Measurements from ENCODE around the gene RPS8. TPM values are rescaled to one million over a fixed set of nuclear protein-coding genes. Genes with fewer than 3 reads are reported as not detected.
"Not testable (repeated sequence)": the region's sequence is repeated elsewhere in the genome, so short reads cannot be mapped to it uniquely, and the experiment has no call there.

The RPS8 gene
- polyA plus RNA-seq, 3 donors, result 2,201 to 2,252 (median 2,214) TPM

DNA sequence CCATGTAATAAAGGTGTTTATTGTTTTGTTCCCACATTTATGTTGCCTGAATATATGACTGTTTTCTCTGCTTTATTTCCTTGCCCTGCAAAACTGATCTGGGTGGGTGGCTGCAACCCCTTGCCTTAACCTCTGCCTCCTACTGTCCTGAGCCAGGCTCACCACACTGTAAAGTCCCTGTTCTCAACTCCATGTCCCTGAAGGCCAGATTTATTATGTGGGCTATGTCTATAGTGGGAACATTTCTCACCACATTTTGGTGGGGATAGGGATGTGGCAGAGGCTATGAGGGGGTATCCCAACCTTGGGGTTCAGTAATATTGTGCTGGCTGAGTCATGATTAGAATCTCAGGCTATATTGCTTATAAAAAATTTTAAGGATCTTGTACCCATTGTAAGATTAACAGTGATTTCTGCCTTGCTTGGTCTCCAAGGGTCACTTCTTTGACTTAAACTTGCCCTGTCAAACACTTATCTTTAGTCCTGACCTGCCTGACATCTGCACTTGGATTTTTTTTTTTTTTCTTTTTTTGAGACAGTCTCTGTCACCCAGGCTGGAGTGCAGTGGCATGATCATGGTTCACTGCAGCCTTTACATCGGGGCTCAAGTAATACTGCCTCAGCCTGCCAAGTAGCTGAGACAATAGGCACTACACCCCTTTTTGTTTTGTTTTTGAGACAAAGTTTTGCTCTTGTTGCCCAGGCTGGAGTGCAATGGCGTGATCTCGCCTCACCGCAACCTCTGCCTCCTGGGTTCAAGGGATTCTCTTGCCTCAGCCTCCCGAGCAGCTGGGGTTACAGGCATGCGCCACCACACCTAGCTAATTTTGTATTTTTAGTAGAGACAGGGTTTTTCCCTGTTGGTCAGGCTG lies 3.6 kb downstream of the RPS8 start:
- DNase-seq (ENCODE audit: low read depth in 3 of 3, low spot score in 2 of 3), result no peak

DNA sequence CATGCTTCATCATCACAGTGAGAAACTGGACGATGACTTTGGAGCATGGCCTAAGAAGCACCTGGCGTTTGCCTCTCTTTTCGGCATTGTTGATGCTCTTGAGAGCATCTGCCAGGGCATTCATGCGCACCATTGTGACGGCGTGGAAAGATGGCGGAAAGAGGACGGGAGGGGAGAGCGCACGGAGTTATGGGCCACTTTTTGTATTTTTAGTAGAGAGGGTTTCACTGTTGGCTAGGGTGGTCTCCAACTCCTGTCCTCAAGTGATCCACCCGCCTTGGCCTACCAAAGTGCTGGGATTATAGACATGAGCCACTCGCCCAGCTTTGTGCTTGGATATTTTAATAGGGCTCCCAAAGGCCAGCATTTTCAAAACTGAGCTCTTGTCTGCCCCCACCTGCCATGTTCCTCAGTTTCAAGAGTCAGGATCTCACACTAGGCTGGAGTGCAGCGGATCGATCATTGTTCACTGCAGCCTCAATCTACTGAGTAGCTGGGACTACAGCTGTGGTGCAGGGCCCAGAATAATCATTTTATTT lies 5.3 kb downstream of the RPS8 start:
- no peak for DNase-seq (ENCODE audit: low read depth in 3 of 3, low spot score in 2 of 3)

DNA sequence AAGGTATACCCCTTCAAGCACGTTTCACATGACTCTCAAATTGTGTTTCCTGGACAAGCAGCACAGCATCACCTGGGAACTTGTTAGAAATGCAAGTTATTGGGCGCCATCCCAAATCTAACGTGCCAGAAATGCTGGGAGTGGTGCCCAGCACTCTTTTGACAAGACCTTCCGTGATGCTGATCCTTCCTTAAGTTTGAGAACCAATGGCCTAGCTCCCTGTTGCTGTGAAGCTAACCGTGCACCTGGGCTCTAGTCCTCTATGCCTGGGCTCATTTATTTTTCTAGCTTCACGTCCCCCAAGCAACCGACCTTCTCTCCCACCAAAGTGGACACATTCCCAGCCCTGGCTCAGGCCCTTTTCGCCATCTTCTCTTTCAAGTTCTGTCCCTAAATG lies 8.4 kb downstream of the RPS8 start:
- no peak for DNase-seq (ENCODE audit: low read depth in 3 of 3, low spot score in 2 of 3)

DNA sequence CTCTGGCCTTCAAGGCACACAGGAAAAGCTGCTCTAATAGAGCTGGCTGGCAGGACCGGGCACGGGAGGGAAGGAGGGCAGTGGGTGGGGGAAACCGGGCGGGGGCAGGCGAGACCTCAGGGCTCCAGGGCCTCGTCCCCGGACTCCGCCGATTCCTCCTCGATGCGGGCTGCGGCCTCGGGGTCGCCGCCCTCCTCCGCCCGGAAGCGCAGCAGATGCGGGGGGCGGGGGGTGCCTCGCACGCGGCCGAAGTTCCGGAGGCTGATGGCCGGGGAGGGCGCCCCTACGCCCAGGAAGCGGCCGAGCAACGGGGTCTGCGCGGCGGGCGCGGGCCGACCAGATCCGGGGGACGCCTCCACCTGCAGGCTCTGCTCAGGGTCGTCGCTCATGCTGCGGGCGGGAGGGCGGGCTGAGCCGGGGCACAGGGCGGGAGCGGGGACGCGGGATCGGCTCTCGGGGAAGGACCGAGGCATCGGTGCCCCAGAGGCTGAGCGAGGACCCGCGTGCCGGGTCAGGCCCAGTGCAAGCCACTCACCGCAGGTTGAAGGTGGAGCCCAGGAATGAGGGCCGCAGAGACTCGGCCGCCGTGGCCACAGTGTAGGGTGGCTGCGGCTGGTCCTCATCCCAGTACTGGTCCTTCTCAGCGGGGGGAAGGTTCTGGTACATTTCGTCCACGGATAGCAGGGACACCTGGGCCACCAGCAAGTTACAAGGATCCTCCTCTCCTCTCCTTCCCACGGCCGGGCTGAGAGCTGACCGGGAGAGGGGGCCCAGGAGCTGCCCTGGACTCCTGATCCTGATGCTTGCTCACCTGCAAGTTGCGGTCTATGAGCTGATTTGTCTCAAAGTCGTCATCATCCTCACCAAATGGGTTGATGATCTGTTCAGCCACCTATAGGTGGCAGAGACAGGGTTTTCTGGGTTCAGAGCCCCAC lies 9.0 kb downstream of the RPS8 start:
- no peak for DNase-seq (ENCODE audit: low read depth in 3 of 3, low spot score in 2 of 3)

DNA sequence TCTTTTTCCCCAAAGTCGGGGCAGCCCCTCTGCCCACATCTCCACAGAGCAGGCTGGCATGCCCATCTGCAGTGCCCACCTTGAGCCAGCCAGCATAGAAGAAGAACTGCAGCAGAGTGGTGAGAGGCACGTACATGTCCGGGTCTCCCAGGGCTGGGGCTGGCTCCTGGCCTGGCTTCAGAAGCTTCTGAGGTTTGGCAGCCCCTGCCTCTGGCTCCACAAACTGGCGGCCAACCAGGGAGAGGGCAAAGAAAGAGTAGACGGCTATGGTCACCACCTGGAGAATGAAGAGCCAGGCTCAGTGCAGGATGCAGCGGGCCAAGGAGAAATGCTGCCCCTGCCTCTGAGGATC lies 9.7 kb downstream of the RPS8 start:
- no peak for DNase-seq (ENCODE audit: low read depth in 3 of 3, low spot score in 2 of 3)

DNA sequence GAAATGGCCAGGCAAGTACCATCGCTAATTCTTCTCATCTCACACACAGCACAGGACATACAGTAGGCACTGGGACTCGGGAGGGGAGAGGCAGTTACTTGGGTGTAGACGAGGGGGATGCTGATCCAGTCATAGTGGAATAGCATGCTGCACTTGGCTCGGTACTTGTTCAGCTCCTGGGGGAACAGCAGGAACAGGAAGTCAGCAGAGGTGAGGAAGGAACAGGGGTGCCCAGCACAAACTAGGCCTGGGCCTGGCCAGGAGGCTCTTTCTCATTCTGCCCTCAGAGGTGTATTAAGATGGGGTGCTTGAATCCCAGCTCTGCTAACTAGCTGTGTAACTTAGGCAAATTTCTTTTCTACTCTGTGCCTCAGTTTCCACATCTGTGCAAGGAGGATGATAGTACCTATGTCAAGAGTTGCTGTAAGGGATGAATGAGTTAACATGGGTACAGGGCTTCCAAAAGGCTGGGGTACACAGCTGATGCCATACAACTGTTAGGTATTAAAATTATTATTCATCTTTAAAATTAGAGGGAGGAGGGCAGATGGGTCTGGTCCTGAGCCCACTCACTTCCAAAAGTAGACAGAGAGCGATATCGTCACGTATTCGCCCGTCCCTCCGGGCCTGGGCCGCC lies 10.3 kb downstream of the RPS8 start:
- DNase-seq (ENCODE audit: low read depth in 3 of 3, low spot score in 2 of 3), result no peak

DNA sequence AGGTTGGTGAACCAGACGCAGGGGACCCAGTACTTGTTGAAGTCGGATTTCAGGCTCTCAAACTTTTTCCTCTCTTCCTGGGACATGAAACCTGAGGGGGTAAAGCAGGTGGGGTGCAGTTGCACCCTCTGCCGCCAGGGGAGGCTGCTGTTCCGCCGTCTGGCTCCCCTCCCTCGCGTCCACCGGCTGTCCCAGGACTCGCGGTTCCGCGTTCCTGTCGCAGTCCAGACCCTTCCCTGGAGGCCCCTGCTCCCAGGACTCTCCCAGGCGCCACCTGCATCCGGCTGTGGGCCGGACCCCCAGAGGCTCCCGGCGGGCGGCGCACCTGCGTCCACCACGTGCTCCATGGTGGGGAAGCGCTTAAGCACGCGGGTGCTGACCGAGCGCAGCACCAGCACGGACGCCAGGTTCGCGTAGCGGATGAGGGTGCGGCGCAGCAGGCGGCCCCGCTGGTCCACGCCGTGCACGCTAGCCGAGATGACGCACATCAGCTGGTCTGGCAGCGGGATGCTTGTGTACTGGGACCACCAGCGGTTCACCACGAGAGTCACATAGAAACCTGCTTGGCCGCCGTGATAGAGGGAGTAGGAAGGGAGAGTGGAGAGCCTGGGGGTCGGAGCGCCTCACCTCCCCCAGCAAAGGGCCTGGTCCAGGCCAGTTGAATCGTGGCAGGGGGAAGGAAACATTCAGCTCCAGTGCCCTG lies 10.9 kb downstream of the RPS8 start:
- no peak for DNase-seq (ENCODE audit: low read depth in 3 of 3, low spot score in 2 of 3)

DNA sequence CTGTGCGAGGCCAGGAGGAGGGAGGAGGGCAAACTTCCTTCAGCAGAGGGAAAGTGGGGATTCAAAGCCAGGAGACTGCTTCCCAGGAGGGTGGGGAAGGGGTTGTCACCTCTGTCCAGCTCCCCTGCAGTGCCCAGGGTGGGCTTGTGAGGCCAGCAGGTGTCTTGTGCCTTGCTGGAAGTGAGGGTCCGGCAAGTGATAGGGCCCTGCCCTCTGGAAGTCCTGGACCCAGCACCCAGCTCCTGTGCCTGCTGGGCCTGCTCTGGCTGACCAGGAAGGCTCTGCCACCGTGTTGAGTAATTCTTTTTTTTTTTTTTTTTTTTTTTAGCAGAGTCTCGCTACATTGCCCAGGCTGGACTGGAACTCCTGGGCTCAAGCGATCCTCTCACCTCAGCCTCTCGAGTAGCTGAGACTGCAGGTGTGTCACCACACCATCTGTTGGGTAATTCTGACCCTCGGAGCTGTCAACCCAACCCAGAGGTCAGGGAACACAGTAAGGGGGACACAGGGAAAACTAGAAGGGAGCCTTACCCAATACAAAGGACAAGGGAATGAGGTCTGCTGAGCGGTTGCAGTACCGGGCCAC lies 11.6 kb downstream of the RPS8 start:
- no peak for DNase-seq (ENCODE audit: low read depth in 3 of 3, low spot score in 2 of 3)

DNA sequence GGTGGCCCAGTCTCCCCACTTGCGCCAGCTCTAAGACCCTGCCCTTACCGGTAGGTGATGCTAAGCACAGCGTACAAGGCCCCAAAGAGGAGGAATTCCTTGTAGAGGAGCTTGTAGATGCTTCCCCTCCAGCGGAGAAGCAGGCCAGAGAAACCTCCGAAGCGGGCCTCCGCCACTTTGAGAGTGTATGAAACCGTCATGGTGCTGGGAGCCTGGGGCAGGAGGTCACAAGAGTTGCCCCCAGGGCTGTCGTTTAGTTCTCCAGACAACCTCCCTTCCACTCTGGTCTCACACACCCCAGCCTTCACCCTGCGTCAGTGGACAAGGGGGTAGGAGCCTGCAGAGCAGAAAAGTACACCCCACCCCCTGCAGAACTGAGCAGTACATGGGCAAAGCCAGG lies 12.2 kb downstream of the RPS8 start:
- no peak for DNase-seq (ENCODE audit: low read depth in 3 of 3, low spot score in 2 of 3)

DNA sequence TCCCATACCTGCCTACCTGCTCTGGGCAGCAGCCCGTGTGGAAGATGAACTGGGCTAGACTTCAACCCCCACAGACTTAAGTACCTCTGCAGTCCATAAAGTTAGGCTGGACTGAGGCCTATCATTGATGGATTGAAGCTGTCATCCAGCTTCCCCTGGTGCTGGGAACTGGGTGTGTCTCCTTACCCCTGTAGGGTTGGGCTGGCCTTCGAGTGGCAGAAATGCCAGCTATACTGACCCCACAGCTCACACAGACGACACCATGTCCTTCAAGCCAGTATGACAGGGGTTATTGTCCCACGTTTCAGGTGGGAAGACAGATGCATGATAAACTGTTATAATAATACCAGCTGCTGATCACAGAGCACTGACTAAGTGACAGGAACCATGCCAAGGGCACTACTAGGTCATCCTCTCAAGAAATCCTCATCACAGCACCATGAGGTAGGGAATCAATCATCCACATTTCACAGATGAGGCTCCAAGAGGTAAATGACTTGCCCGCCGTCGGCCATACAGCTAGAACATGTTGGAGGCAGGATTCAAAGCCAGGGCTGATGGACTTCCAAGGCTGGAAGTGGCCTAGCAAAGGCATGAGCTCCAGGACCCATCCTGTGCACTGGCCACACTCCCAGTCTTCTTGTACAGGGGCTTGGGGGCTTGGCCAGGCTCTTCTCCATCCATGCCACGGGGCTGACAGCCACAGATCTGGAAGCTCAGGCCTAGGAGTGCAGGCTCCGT lies 12.9 kb downstream of the RPS8 start, which contains the start of gene BEST4:
TSS of gene BEST4 (minus strand) at position 51 of the 741 bp plus-strand sequence. CDS start 465 bp downstream, outside the sequence.
- DNase-seq (ENCODE audit: low read depth in 3 of 3, low spot score in 2 of 3), result no peak

DNA sequence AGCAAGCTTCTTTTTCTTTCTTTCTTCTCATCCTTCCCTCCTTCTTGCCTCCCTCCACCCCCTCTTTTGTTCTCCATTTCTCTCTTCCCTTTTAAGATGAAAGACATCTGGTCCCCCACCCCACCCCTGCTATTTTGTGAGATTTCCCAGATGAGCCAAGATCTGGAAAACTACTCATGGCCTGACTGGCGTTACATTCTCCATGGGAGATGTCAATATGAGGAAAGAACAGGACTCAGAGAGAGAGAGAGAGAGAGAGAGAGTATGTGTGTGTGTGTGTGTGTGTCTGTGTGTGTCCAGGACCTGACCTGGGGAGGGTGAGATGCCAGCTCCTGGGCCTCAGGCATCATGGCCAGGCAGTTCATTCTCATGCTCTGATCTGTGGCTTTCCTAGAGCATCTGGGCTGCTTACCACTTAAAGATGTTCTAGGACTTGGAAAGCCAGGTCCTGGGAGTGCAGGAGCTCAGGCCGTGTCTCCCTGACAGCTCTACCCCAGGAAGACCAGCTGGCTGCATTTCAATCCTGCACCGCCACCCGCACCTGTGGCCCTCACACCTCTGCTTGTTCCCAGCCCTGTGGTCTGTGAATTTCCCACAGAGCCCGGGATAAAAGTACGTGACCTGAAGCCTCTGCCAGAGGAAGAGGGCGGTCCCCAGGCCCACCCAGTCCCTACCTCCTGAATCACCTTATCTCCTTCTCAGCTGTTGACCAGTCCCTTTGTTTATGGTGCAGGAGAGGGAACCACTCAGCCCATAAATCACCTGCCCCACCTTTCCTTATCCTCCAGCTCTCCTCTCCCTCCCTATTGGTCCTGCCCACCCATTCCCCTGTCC lies 15.8 kb downstream of the RPS8 start:
- no peak for DNase-seq (ENCODE audit: low read depth in 3 of 3, low spot score in 2 of 3)

DNA sequence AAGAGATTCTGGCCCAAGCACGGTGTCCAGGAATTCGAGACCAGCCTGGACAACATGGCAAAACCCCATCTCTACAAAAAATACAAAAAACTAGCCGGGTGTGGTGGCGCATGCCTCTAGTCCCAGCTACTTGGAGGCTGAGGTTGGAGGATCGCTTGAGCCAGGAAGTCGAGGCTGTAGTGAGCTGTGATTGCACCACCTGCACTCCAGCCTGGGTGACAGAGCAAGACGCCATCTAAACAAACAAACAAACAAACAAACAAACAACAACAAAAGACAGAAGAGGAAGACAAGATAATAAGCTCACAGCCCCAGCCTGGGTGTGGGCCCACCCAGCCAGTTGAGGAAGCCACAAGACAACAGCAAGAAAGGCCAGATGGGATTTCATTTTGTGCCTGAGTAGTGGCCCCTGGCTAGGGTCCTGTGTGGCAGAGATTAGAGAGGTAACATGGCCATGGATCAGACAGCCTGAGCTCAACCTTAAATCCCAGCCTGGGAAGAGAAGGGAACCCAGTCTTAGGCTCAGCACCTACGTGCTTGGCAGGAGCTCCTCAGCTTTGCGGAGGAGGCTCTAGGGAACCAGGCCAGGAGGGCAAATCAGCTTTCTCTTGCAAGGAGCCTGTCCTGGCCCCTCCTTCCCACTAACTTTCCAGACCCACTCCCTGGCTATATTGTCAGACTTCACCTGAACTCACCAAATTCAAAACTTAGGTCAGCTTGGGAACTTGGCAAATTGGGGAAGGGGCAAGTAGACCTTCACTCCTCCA lies 17.6 kb downstream of the RPS8 start:
- no peak for DNase-seq (ENCODE audit: low read depth in 3 of 3, low spot score in 2 of 3)

DNA sequence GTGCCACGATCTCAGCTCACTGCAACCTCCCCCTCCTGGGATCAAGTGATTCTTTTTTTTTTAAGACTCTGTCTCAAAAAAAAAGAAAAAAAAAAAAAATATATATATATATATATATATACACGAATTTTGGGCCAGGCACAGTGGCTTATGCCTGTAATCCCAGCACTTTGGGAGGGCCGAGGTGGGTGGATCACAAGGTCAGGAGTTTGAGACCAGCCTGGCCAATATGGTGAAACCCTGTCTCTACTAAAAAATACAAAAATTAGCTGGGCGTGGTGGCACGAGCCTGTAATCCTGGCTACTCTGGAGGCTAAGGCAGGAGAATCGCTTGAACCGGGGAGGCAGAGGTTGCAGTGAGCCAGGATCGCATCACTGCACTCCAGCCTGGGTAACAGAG lies 22.5 kb downstream of the RPS8 start:
- DNase-seq (ENCODE audit: low read depth in 3 of 3, low spot score in 2 of 3), result not testable (repeated sequence)

DNA sequence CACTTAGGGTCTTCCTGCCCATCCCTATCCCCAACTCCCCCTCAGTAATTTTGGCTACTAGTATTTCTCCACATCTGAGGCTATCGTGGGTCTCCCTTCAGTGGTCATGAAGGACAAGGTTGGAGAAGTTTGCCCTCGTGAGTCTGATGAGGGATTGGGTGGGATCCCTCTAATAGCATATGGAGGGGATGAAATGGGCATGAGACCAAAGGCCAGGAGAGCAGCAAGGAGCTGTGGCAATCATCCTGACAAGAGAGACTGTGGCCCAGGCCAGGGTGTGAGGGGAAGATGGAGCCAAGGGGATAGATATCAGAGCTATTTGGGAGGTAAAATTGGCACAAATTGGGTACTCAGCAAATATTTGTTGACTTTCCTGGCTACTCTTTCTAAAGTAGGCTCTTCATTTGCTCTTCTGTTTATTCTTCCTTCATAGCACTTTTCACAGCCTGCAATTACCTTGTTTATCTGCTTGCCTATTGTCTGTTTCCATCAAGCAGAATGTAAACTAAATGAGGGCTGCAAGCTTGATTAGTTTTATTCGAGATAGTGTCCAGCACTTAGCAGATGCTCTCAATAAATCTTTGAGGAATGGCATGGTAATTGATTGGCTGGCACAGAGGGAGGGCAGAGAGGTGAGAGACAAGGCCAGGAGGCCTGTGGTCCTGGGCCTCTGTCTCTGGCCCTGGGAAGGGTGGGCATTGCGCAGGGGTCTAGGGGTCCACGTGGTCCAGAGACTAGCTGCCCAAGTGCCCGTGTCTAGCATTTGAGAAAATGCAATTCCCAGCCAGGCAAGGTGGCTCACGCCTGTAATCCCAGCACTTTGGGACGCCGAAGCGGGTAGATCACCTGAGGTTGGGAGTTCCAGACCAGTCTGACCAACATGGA lies 23.4 kb downstream of the RPS8 start:
- DNase-seq (ENCODE audit: low read depth in 3 of 3, low spot score in 2 of 3), result no peak

DNA sequence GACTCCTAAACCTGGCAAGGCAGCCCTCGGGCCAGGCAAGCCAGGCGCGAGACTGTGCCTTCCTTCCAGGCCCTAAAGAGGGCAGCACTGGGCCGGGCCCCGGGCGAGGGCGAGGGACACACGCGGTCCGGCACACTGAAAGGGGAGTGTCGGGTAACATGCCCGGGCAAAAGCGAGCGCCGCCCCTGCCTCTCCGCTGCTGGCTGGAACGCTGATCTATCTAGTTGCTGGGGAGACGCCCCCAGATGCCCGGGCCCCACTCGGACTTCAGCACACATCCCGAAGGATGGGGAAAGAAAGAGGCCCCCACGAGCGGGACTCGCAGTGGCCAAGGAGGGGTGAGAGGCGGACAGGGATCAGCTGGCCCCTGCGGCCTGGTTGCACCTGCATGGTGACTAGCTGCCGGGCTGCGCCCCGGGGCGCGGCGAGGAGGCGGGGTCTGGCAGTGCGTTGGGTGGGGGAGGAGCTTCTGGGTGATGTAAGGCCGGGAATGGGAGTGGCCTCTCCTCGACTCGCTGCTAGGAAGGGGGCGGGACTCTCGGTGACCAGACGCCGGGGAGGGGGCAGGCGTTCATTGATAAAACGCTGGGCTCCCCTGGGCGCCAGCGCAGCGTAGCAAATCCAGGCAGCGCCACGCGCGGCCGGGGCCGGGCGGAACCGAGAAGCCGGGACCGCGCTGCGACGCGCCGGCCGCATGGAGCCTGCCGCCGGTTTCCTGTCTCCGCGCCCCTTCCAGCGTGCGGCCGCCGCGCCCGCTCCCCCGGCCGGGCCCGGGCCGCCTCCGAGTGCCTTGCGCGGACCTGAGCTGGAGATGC lies 24.6 kb downstream of the RPS8 start, which contains the start of gene PLK3:
TSS of gene PLK3 (plus strand) at position 608 of the 815 bp plus-strand sequence. CDS start at position 695, 87 bp downstream.
- peak; percentile 88 to 95 (median 94) for DNase-seq (ENCODE audit: low read depth in 3 of 3, low spot score in 2 of 3)
